GM18517 (cell line): ENCODE measurements around the gene CCDC70.
A peak's percentile ranks its signal among the peaks of the same experiment; 100 is the strongest.
"Not testable (repeated sequence)": the region's sequence is repeated elsewhere in the genome, so short reads cannot be mapped to it uniquely, and the experiment has no call there.

Experiments used
- ATAC-seq: cut with Tn5 transposase; IDR thresholded peaks from one replicate; pipeline ENCODE4 v1.9.1; 2021; ENCODE audit warnings: mild to moderate bottlenecking, moderate library complexity; ENCODE audit not compliant: unreplicated experiment

Gene CCDC70

GRCh38 chr13:51861723-51862300 is at the start of gene CCDC70:
TSS of gene CCDC70 (plus strand) at chr13:51861969. CDS start at chr13:51865412, 3,443 bp downstream.
- no peak for ATAC-seq

- ATAC-seq: no peak
Measured at GRCh38 chr13:51814071-51814470, 47.7 kb upstream of the CCDC70 start.

- peak; percentile 86 for ATAC-seq
Measured at GRCh38 chr13:51814825-51815650, 46.7 kb upstream of the CCDC70 start.

- ATAC-seq: no peak
Measured at GRCh38 chr13:51815848-51816247, 45.9 kb upstream of the CCDC70 start.

- no peak for ATAC-seq
Measured at GRCh38 chr13:51816604-51817249, 45.0 kb upstream of the CCDC70 start.

GRCh38 chr13:51817717-51818116 is 44.1 kb upstream of the CCDC70 start:
- no peak for ATAC-seq

GRCh38 chr13:51818276-51818675 is 43.5 kb upstream of the CCDC70 start:
- no peak for ATAC-seq

GRCh38 chr13:51818781-51819511 is 42.8 kb upstream of the CCDC70 start:
- ATAC-seq: no peak

- no peak for ATAC-seq
Measured at GRCh38 chr13:51819544-51819943, 42.2 kb upstream of the CCDC70 start.

- ATAC-seq: no peak
Measured at GRCh38 chr13:51820016-51820597, 41.7 kb upstream of the CCDC70 start.

- ATAC-seq: no peak
Measured at GRCh38 chr13:51821606-51822005, 40.2 kb upstream of the CCDC70 start.

GRCh38 chr13:51822106-51822815 is 39.5 kb upstream of the CCDC70 start:
- no peak for ATAC-seq

- ATAC-seq: no peak
Measured at GRCh38 chr13:51823359-51823758, 38.4 kb upstream of the CCDC70 start.

GRCh38 chr13:51823863-51824262 is 37.9 kb upstream of the CCDC70 start:
- no peak for ATAC-seq

GRCh38 chr13:51824712-51825111 is 37.1 kb upstream of the CCDC70 start:
- ATAC-seq: not testable (repeated sequence)

GRCh38 chr13:51825165-51825592 is 36.6 kb upstream of the CCDC70 start:
- ATAC-seq: no peak

GRCh38 chr13:51825681-51826254 is 36.0 kb upstream of the CCDC70 start:
- ATAC-seq: no peak

GRCh38 chr13:51826606-51827005 is 35.2 kb upstream of the CCDC70 start:
- ATAC-seq: no peak

GRCh38 chr13:51827254-51827653 is 34.5 kb upstream of the CCDC70 start:
- ATAC-seq: no peak
